Activated CD4-positive, alpha-beta T cell treated with anti-CD3 and anti-CD28 coated beads for 36 hours (primary cell): ENCODE data around the gene DHCR7. TPM values are rescaled to one million over a fixed set of nuclear protein-coding genes. Genes with fewer than 3 reads are reported as not detected.

ENCODE experiments used
- ATAC-seq: fragments of 200-7000 bp; cut with Tn5 transposase; one replicate; pipeline ENCODE4 v1.10.0; 2021; ENCODE audit warnings: mild to moderate bottlenecking, moderate library complexity
- CTCF ChIA-PET: fragments of 350-600 bp; sonication (Branson Sonifier 250); formaldehyde crosslinking; loops from one replicate; lab custom pipeline; 2021; ENCODE audit warnings: antibody characterized with exemption; lab: Charles Lee
- POLR2A ChIA-PET: fragments of 350-600 bp; sonication (Branson Sonifier 250); formaldehyde crosslinking; loops from one replicate; lab custom pipeline; 2021; ENCODE audit warnings: antibody characterized with exemption, inconsistent platforms; lab: Charles Lee
- DNase-seq: peaks from one replicate; pipeline ENCODE4 v3.0.0-alpha.2; 2020
- H3K27ac Mint-ChIP-seq: one replicate; pipeline ENCODE4 v1.8.0; 2021; ENCODE audit warnings: mixed read lengths
- H3K27me3 Mint-ChIP-seq: one replicate; pipeline ENCODE4 v1.8.0; 2021; ENCODE audit warnings: mixed read lengths
- H3K36me3 Mint-ChIP-seq: one replicate; pipeline ENCODE4 v1.8.0; 2021; ENCODE audit warnings: low read depth, mixed read lengths
- H3K4me1 Mint-ChIP-seq: one replicate; pipeline ENCODE4 v1.8.0; 2021; ENCODE audit warnings: mixed read lengths
- H3K4me3 Mint-ChIP-seq: one replicate; pipeline ENCODE4 v1.8.0; 2021; ENCODE audit warnings: mild to moderate bottlenecking, moderate library complexity, mixed read lengths
- H3K9me3 Mint-ChIP-seq: one replicate; pipeline ENCODE4 v1.8.0; 2021; ENCODE audit warnings: low read depth, mixed read lengths
- intact Hi-C, 2 experiments: fragments of 100-400 bp; cut with DNase I in 1 of 2; cut with micrococcal nuclease in 1 of 2; formaldehyde crosslinking; loops; one replicate each; pipeline versions ENCODE4 v1.14.2 to v1.15.1; 2022 to 2024; cut with DNase I, micrococcal nuclease
- total RNA-seq, 2 experiments: library from RNA; stranded (reverse); gene quantifications; one replicate each; pipeline ENCODE4 v1.2.3, GENCODE V29; 2021

Gene DHCR7
- total RNA-seq, 2 experiments from 2014 or later: 57.3 to 64.0 TPM

GRCh38 chr11:71476031-71476430 lies 27.8 kb upstream of the DHCR7 start:
- peaks cover 36% of the 10 kb centered on the region for H3K36me3 Mint-ChIP-seq
- H3K9me3 Mint-ChIP-seq: no peaks in the 10 kb centered on the region
- no peak overlapping the region for H3K4me3 Mint-ChIP-seq
- ChIA-PET CTCF (interaction anchor here (0.7 kb wide), 1 partner anchor 1741 kb away, joined by 3 read pairs; no protein-coding TSS in a partner anchor), POLR2A (no interaction called here)
- DNase-seq (no peak), ATAC-seq (no peak)
- no peaks in the 10 kb centered on the region for H3K4me1 Mint-ChIP-seq
- no peaks in the 10 kb centered on the region for H3K27me3 Mint-ChIP-seq
- no peak overlapping the region for H3K27ac Mint-ChIP-seq
- intact Hi-C loops: no loop called here

- intact Hi-C loops: no loop called here
- no peak for ATAC-seq
- no peak for DNase-seq
- H3K9me3 Mint-ChIP-seq: no peaks in the 10 kb centered on the region
- peaks cover 30% of the 10 kb centered on the region for H3K36me3 Mint-ChIP-seq
- ChIA-PET CTCF (no interaction called here), POLR2A (no interaction called here)
- H3K4me3 Mint-ChIP-seq: no peak overlapping the region
- no peaks in the 10 kb centered on the region for H3K27me3 Mint-ChIP-seq
- no peaks in the 10 kb centered on the region for H3K4me1 Mint-ChIP-seq
- H3K27ac Mint-ChIP-seq: no peak overlapping the region
Measured at GRCh38 chr11:71474771-71475483, 26.7 kb upstream of the DHCR7 start.

- no peaks in the 10 kb centered on the region for H3K27me3 Mint-ChIP-seq
- no peak overlapping the region for H3K4me3 Mint-ChIP-seq
- H3K36me3 Mint-ChIP-seq: peaks cover 24% of the 10 kb centered on the region
- intact Hi-C loops: no loop called here
- POLR2A ChIA-PET: no interaction called here
- no peaks in the 10 kb centered on the region for H3K9me3 Mint-ChIP-seq
- no peaks in the 10 kb centered on the region for H3K4me1 Mint-ChIP-seq
- DNase-seq (no peak), ATAC-seq (no peak)
- CTCF ChIA-PET: no interaction called here
- H3K27ac Mint-ChIP-seq: no peak overlapping the region
Measured at GRCh38 chr11:71474141-71474770, 26.1 kb upstream of the DHCR7 start.

- H3K27ac Mint-ChIP-seq: no peak overlapping the region
- CTCF ChIA-PET: no interaction called here
- DNase-seq (no peak), ATAC-seq (no peak)
- POLR2A ChIA-PET: no interaction called here
- H3K36me3 Mint-ChIP-seq: peaks cover 22% of the 10 kb centered on the region
- no peaks in the 10 kb centered on the region for H3K9me3 Mint-ChIP-seq
- no peaks in the 10 kb centered on the region for H3K4me1 Mint-ChIP-seq
- H3K27me3 Mint-ChIP-seq: no peaks in the 10 kb centered on the region
- H3K4me3 Mint-ChIP-seq: no peak overlapping the region
- intact Hi-C loops: no loop called here
Measured at GRCh38 chr11:71473793-71474080, 25.5 kb upstream of the DHCR7 start.

GRCh38 chr11:71472941-71473792 lies 25.0 kb upstream of the DHCR7 start:
- POLR2A ChIA-PET: no interaction called here
- CTCF ChIA-PET: no interaction called here
- H3K36me3 Mint-ChIP-seq: peaks cover 24% of the 10 kb centered on the region
- no peak overlapping the region for H3K4me3 Mint-ChIP-seq
- H3K27ac Mint-ChIP-seq: no peak overlapping the region
- intact Hi-C loops: no loop called here
- DNase-seq (no peak), ATAC-seq (no peak)
- no peaks in the 10 kb centered on the region for H3K4me1 Mint-ChIP-seq
- no peaks in the 10 kb centered on the region for H3K9me3 Mint-ChIP-seq
- no peaks in the 10 kb centered on the region for H3K27me3 Mint-ChIP-seq

GRCh38 chr11:71472357-71472885 lies 24.2 kb upstream of the DHCR7 start:
- ATAC-seq: no peak
- intact Hi-C loops: no loop called here
- no peak overlapping the region for H3K4me3 Mint-ChIP-seq
- CTCF ChIA-PET: no interaction called here
- POLR2A ChIA-PET: no interaction called here
- H3K9me3 Mint-ChIP-seq: no peaks in the 10 kb centered on the region
- H3K27ac Mint-ChIP-seq: no peak overlapping the region
- H3K4me1 Mint-ChIP-seq: no peaks in the 10 kb centered on the region
- H3K36me3 Mint-ChIP-seq: peaks cover 20% of the 10 kb centered on the region
- no peak for DNase-seq
- H3K27me3 Mint-ChIP-seq: no peaks in the 10 kb centered on the region

GRCh38 chr11:71470946-71471345 lies 22.8 kb upstream of the DHCR7 start:
- POLR2A ChIA-PET: no interaction called here
- no peaks in the 10 kb centered on the region for H3K9me3 Mint-ChIP-seq

GRCh38 chr11:71467164-71467563 lies 19.0 kb upstream of the DHCR7 start:
- no peak for DNase-seq
- ATAC-seq: no peak
- no peaks in the 10 kb centered on the region for H3K4me1 Mint-ChIP-seq
- no peaks in the 10 kb centered on the region for H3K27me3 Mint-ChIP-seq
- H3K27ac Mint-ChIP-seq: no peak overlapping the region
- ChIA-PET CTCF (no interaction called here), POLR2A (interaction anchor here (0.6 kb wide), 1 partner anchor 21 kb away, joined by 3 read pairs; no protein-coding TSS in a partner anchor)
- peaks cover 23% of the 10 kb centered on the region for H3K36me3 Mint-ChIP-seq
- no peak overlapping the region for H3K4me3 Mint-ChIP-seq
- intact Hi-C loops: no loop called here
- H3K9me3 Mint-ChIP-seq: no peaks in the 10 kb centered on the region

More at GRCh38 chr11:71470946-71471345, 22.8 kb upstream of the DHCR7 start:
- no peaks in the 10 kb centered on the region for H3K4me1 Mint-ChIP-seq
- no peak overlapping the region for H3K4me3 Mint-ChIP-seq
- H3K27me3 Mint-ChIP-seq: no peaks in the 10 kb centered on the region
- CTCF ChIA-PET: no interaction called here
- intact Hi-C loops: no loop called here
- no peak for DNase-seq
- peaks cover 20% of the 10 kb centered on the region for H3K36me3 Mint-ChIP-seq
- no peak for ATAC-seq
- peak overlapping the region; percentile 5 for H3K27ac Mint-ChIP-seq

GRCh38 chr11:71466358-71466757 lies 18.2 kb upstream of the DHCR7 start:
- ChIA-PET CTCF (no interaction called here), POLR2A (no interaction called here)
- no peaks in the 10 kb centered on the region for H3K27me3 Mint-ChIP-seq
- ATAC-seq: no peak
- no peaks in the 10 kb centered on the region for H3K9me3 Mint-ChIP-seq
- peaks cover 26% of the 10 kb centered on the region for H3K36me3 Mint-ChIP-seq
- DNase-seq: no peak
- H3K4me1 Mint-ChIP-seq: no peaks in the 10 kb centered on the region
- H3K27ac Mint-ChIP-seq: no peak overlapping the region
- H3K4me3 Mint-ChIP-seq: no peak overlapping the region
- intact Hi-C loops: no loop called here

GRCh38 chr11:71465054-71465453 lies 16.9 kb upstream of the DHCR7 start:
- Mint-ChIP-seq H3K36me3 (peaks cover 37% of the 10 kb centered on the region), H3K27me3 (no peaks in the 10 kb centered on the region), H3K4me1 (no peaks in the 10 kb centered on the region), H3K9me3 (no peaks in the 10 kb centered on the region), H3K27ac (no peak overlapping the region), H3K4me3 (no peak overlapping the region)
- DNase-seq (no peak), ATAC-seq (no peak)
- ChIA-PET CTCF (no interaction called here), POLR2A (no interaction called here)
- intact Hi-C loops: no loop called here

GRCh38 chr11:71463331-71464211 lies 15.4 kb upstream of the DHCR7 start:
- no peaks in the 10 kb centered on the region for H3K27me3 Mint-ChIP-seq
- ChIA-PET POLR2A (no interaction called here), CTCF (no interaction called here)
- no peaks in the 10 kb centered on the region for H3K9me3 Mint-ChIP-seq
- peaks cover 45% of the 10 kb centered on the region for H3K36me3 Mint-ChIP-seq
- ATAC-seq: no peak
- H3K4me3 Mint-ChIP-seq: no peak overlapping the region
- intact Hi-C loops: no loop called here
- no peaks in the 10 kb centered on the region for H3K4me1 Mint-ChIP-seq
- DNase-seq: no peak
- no peak overlapping the region for H3K27ac Mint-ChIP-seq
